Glomerular visceral epithelial cell (primary cell): ENCODE data around the gene NAGPA.
"Not testable (repeated sequence)": the region's sequence is repeated elsewhere in the genome, so short reads cannot be mapped to it uniquely, and the experiment has no call there.

ENCODE experiments used
- DNase-seq: peaks from one replicate; pipeline ENCODE4 v3.0.0-alpha.2; 2016; ENCODE audit errors: extremely low spot score

The NAGPA gene, protein sequence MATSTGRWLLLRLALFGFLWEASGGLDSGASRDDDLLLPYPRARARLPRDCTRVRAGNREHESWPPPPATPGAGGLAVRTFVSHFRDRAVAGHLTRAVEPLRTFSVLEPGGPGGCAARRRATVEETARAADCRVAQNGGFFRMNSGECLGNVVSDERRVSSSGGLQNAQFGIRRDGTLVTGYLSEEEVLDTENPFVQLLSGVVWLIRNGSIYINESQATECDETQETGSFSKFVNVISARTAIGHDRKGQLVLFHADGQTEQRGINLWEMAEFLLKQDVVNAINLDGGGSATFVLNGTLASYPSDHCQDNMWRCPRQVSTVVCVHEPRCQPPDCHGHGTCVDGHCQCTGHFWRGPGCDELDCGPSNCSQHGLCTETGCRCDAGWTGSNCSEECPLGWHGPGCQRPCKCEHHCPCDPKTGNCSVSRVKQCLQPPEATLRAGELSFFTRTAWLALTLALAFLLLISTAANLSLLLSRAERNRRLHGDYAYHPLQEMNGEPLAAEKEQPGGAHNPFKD

DNA sequence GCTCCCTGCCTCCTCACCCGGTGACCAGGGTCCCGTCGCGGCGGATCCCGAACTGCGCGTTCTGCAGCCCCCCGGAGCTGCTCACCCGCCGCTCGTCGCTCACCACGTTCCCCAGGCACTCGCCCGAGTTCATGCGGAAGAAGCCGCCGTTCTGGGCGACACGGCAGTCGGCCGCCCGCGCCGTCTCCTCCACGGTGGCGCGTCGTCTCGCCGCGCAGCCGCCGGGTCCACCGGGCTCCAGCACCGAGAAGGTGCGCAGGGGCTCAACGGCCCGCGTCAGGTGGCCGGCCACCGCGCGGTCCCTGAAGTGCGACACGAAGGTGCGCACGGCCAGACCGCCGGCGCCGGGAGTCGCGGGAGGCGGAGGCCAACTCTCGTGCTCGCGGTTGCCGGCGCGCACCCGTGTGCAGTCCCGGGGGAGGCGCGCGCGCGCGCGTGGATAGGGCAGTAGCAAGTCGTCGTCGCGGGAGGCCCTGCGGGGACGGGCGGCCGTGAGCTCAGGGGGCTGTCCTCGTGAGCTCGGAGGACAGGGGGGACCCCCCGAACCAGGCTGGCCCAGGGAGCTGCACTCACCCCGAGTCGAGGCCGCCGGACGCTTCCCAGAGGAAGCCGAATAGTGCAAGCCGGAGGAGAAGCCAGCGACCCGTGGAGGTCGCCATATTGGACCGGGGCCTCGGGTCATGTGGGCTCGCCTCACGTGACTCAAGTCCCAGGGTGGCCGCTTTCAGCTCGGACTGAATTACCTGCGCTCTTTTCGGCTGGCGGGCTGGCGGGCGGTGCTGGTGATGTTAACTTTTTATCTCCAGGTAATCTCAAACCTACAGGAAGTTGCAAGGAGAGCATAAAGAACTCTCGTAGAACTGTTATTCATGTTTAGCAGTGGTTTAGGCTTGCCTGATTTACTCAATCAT, at the start of gene NAGPA:
Gene NAGPA, minus strand, starts transcription at position 680 of the 911 bp plus-strand sequence. Its CDS starts 21 bp downstream, at position 659.
- DNase-seq, result peak; percentile 75

DNA sequence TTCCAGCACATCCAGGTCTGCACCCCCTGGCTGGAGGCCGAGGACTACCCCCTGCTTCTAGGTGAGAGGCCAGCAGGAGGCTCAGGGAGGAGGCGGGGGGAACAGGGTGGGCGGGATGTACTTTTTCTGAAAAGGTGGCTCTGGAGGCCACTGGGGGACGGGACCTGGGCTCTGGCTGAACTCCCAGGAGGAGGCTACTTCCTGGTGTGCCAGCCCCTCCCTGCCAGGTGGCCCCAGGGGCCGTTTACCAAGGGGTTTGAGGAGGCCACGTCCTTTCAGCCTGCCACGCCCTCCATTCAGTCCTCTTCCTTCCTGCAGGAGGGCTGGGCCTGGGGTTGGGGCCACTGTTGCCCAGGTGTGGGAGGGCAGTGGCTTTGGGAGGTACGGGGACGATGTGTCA, 47.3 kb upstream of the NAGPA start:
- not testable (repeated sequence) for DNase-seq

DNA sequence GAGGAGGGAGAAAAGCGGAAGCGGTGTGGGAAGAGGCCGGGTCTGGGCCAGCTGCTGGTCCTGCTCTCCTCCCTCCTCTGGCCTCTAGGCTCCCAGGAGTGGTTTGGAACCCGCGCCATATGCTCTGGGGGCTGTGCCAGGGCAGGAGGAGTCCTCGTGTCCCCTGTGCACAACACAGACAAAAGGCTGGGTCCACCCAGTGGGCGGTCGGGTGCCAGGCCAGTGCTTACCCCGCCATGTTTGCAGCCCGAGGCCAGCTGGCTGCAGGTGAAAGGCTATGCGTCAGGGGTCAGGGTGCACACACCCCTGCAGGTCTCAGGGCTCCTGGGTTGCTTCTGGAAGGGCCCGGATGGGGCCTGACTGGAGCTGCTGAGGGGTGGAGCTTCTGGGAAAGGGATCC, 46.7 kb upstream of the NAGPA start:
- DNase-seq, result not testable (repeated sequence)

DNA sequence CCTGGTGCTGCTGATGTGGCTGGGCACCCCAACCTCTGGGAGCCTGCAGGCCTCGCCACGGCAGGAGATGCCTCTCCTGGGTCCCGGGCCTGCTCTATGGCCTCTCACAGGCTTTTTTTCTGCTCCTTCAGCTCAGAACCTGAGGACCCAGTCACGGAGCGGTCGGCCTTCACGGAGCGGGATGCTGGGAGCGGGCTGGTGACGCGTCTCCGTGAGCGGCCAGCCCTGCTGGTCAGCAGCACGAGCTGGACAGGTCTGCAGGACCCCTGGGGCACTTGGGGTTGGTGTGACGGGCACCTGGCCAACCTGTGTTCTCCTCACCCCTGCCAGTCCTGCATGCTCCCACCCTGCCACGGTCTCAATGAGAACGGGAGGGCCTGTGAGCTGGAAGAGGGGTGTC, 44.9 kb upstream of the NAGPA start:
- DNase-seq, result no peak

DNA sequence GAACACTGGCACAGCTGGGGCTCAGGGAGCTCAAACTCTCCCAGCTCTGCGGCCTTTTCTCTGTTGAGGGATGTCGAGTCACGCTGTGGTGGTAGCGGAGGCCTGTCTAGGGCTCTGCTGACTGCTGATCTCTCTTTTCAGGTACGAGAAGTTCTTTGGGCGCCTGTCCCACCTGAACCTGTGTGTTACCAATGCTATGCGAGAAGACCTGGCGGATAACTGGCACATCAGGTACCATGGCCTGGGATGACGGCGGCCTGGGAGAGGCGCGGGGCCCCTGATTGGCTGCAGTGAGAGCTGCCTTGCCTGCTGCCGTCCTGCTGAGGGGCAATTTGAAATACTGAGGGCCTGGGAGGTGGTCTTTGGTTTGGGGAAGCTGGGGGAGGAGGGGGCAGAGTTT, 43.6 kb upstream of the NAGPA start:
- no peak for DNase-seq

DNA sequence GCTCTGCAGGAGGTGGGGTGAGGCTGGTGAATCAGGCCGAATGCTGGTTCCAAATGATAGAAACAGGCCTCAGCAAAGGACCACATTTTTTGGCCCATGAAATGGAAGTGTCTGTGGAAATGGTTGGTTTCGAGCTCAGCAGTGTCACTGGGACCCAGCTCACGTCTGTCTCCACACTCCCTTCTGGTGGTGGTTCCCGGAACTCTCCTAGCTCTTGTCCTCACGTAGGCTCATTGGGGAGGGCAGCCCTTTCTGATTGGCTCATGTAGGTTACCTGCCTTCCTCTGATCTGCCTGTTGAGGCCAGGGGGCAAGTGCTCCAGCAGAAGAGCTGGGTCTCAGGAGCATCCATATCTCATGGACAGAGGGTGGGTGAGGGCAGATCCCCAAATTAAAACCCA, 41.9 kb upstream of the NAGPA start:
- no peak for DNase-seq

DNA sequence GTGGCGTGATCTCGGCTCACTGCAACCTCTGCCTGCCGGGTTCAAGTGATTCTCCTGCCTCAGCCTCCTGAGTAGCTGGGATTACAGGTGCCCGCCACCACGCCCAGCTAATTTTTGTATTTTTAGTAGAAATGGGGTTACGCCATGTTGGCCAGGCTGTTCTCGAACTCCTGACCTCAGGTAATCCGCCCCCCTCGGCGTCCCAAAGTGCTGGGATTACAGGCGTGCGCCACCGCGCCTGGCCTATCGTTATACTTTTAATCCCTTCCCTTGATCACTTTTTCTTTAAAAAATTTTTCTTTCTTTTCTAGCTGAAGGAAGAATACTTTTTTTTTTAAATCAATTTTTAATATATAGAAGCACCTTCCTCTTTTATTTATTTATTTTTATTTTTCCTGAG, 40.0 kb upstream of the NAGPA start:
- DNase-seq, result not testable (repeated sequence)

DNA sequence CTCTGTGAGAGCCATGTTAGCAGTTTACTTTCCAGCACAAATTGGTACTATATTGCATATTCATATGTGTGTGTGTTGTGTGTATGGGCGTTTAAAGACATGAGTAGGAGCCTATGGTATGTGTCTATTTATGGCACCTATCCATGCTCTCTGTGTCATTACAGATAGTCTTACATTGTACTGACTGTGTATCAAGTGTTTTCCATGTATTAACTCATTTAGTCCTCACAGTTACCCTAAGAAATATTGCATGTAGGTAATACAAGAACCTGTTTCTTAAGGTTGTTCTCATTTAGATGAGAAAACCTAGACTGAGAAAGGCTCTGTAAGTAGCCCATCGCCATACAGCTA, 39.5 kb upstream of the NAGPA start:
- DNase-seq, result no peak

DNA sequence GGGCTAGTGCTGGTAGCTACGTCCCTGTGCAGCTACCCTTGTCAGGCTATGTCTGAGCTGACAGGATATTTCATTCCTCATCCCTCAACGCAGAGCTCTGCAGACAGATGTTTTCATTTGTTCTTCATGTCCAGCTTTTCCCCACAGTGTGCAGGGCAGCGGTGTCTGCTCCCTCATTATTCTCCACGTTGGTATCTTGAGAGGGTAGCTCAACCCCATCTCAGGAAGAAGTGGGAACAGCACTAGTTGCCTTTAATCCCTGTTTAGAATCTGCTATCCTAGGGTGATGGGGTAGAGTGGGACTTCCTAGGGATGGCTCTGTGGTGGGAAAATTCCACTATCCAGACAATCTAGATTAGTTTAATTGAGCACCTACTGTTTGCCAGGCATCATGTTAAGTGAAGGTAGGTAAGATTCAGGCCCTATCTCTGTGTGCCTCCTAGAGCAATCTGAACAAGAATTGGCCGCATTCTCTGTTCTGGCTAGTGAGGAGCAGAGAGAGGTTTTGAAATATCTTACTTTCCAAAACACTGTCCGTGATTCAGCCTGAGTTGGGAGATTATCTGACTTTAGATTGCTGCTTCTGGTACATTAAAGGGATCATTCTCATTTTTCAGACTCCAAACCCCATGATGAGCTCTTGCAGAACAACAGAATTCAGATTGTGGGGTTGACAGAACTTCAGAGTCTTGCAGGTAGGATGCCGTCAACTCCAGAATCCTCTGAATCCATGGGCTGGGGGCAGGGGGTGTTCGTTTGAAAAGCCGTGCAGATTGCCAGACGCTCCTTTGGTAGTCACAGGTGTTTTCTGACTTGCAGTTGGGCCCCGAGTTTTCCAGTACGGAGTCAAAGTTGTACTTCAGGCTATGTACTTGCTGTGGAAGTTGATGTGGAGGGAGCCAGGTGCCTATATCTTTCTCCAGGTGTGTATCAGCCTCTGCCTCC, 38.9 kb upstream of the NAGPA start:
- DNase-seq, result no peak

DNA sequence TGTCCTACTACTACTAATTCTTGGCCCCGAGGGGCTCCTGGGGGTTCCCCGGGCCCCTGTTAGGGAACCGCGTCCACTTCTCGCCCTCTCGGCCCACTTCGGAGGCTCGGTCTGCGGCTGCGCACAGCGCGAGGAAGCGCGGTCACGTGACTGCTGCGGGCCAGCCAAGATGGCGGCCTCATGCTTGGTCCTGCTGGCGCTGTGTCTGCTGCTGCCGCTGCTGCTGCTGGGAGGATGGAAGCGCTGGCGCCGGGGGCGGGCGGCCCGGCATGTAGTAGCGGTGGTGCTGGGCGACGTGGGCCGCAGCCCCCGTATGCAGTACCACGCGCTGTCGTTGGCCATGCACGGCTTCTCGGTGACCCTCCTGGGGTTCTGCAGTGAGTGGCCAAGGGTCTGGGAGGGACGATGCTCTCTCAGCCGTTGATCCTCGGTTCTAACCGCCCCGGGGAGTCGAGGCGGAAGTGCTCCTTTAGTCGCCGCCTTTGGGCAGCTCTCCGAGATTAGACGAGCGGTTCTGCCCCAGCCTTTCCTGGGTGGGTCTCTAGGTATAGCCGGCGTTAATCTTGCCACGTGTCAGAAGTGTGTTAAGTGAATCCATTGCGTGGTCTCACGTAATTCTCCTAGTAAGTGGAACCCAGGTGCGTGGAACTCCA, 38.1 kb upstream of the NAGPA start, which contains the start of gene ALG1:
Gene ALG1, plus strand, starts transcription at position 163 of the 653 bp plus-strand sequence. Its CDS starts 7 bp downstream, at position 170.
- DNase-seq, result peak; percentile 81

DNA sequence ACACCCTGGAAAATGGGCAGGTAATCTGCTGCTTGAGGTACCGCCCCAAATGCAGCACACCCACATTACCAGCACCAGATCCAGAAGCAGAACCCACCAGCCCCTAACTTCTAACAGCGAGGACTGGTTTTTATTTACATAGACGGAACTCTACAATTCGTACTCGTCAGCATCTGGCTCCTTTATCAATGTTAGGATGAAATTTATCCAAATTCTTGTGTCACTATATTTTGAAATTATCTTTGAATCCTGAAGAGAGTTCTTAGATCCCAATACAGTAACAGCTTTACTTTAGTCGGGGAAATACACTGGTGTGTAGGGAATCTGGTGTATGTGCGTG, 37.6 kb upstream of the NAGPA start:
- no peak for DNase-seq

DNA sequence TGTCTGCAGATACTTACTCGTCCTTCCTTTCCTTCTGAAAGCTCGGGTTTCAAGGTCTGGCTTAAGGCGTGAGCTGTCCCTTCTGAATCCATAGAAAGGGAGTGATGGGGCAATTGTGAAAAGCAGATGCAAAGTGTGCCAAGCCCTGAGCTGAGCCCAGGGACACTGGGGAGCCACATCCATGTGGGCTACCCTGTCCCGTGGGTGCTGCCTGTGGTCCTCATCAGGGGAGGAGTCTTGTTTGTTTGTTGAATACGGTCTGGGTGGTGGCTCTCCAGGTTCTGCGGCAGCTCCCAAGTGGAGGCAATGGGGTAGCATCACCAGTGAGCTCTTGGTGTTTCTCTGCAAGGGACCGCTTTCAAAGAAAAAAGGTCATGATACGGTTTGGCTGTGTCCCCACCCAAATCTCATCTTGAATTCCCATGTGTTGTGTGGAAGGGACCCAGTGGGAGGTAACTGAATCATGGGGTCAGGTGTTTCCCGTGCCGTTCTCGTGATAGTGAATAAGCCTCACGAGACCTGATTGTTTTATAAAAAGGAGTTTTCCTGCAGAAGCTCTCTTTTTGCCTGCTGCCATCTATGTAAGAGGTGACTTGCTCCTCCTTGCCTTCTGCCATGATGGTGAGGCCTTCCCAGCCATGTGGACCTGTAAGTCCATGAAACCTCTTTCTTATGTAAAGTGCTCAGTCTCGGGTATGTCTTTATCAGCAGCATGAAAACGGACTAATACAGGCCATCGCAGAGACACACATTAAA, 36.9 kb upstream of the NAGPA start:
- DNase-seq, result no peak

DNA sequence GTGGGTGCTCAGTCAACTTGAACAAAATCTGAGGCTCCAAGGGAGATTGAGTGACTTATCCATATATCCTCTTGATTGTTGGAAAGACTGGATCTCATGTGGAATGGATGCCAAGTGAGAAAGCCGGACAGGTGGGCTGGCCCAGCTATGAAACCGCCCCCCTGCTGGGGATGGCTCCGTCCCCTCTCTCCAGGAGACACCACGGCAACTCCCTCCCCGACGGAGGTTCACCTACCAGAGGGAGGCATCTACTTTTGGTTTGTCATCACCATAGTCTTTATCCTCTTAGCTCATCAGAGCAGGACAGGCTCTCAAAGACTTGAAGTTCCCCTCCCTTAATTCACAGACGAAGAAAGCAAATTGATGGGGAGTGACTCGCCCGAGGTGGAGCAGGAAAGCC, 36.1 kb upstream of the NAGPA start:
- DNase-seq, result no peak

DNA sequence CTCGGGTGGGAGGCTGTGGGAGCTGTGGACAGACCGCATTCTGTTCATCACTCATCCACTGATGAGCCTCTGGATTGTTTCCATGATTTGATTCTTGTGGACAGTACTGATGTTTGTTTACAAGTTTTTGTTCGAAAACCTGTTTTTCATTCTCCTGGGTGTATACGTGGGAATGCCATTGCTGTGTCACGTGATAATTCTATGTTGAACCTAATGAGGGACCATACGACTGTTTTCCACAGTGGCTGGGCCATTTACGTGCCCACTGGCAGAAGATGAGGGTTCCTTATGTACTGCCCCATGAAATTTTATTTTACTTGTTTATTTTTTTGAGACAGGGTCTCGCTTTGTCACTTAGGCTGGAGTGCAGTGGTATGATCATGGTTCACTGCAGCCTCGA, 35.3 kb upstream of the NAGPA start:
- DNase-seq, result no peak

DNA sequence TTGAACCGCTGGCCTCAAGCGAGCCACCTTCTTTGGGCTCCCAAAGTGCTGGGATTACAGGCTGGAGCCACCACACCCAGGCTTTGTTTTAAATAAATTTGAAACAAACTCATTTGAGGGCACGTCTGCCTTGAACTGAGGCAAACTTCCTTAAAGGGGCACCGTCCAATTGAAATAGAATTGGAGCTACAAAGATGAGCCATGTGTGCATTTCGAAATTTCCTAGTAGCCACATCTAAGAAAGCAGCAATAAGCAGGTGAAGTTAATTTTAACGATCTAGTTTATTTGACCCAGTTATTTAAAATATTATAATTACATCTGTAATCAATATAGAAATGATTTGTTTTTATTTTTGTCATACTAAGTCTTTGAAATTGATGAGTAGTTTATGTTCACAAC, 32.8 kb upstream of the NAGPA start:
- DNase-seq, result no peak

DNA sequence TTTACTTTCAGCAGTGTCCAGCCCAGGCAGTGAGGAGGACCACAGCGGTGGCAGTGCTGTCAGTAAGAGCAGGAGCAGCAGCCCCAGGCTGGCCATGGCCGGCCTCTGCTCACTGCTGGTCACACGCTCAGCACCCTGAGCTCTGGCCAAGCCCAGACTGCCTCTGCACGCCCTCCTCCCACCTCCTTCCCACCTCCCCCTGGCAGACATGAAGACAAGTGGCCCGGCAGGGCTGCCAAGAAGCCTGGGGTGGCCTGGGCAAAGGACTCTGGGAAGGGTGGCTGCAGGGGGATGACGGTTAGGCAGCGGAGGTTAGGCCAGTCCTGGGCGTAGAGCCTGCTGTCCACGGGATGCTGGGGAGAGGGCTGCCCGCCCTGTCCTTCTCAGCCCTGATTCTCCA, 32.1 kb upstream of the NAGPA start, which contains the start of gene C16orf89:
Gene C16orf89, minus strand, starts transcription at position 144 of the 400 bp plus-strand sequence. Its CDS starts 48 bp downstream, at position 96.
- no peak for DNase-seq

DNA sequence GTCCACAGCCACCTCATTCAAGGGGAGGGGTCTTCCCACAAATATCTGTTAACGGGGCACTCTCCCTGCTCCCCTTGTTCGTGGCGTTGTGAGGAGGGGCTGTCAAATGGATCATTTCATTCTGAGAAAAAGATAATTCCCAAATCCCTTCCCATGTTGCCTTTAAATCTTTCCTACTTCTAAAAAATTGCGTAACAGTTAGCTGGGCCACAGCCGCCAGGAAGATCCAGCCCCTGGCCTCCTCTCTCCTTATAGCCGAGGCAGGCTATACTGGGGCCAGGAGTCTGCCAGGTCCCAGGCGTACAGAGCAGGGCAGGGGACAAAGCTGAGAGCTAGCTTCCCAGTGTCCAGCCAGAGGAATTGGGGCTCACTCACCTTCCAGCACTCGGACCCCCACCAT, 31.6 kb upstream of the NAGPA start:
- DNase-seq, result no peak

DNA sequence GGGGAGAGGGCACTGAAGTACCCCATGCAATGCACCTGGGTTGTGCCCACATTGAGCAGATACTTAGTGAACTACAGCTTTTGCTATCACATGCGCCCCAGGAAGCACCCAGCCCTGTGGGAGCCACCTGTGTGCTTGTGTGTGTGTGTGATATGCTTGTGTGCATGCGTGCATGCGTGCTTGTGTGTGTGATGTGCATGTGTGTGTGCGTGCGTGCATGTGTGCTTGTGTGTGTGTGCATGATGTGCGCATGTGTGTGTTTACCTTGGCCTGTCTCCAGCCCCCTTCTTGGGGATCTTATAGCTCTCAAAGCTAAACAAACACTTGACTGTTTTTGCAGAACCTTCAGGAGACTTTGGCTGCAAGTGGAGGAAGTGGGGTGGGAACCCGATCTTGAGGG, 31.2 kb upstream of the NAGPA start:
- no peak for DNase-seq

DNA sequence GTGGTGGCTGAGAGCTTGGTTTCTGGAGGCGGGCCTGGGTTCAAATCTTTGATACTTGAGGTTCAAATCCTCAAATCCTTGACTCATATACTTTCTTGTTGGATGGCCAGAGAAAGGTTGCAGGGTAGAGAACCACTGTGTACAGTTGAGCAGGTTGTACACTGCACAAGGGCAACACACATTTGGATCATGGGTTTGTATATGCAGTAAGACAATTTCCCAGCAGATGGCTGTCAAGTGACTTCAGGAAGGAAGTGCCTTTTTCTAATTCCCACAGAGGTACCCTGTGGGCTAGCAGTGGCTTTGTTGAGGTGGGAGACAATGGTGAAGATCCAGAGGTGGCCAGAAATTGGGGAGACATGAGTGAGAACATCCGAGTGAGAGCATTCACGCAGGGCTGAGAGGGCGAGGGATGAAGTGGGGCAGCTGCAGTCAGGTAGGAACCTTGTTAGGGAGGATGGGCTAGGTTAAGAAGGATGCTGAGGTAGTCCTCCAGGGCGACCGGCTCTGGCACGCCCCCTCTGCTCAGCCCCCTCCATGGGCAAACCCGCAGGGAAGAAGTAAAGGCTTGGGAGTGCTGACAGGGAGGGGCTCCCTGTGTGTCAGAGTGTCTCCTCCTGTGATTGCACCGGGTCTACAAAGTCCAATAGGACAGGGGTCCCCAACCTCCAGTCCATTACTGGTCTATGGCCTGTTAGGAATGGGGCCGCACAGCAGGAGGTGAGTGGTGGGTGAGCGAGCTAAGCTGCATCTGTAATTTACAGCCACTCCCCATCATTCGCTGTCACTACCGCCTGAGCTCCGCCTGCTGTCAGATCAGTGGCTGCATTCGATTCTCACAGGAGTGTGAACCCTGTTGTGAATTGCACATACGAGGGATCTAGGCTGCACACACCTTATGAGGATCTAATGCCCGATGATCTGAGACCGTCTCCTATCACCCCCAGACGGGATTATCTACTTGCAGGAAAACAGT, 29.3 kb upstream of the NAGPA start:
- no peak for DNase-seq
